NCI-H345 treated with DMSO at 0.1 percent for 48 hours (cell line): ENCODE results near the gene SLC38A5.
A peak's percentile ranks its signal among the peaks of the same experiment; 100 is the strongest.
"Not testable (repeated sequence)": the region's sequence is repeated elsewhere in the genome, so short reads cannot be mapped to it uniquely, and the experiment has no call there.

ENCODE experiments used
- DNase-seq: peaks from one replicate; lab custom pipeline; 2025; ENCODE audit not compliant: unreplicated experiment; lab: John Stamatoyannopoulos, UW

SLC38A5 gene

DNA sequence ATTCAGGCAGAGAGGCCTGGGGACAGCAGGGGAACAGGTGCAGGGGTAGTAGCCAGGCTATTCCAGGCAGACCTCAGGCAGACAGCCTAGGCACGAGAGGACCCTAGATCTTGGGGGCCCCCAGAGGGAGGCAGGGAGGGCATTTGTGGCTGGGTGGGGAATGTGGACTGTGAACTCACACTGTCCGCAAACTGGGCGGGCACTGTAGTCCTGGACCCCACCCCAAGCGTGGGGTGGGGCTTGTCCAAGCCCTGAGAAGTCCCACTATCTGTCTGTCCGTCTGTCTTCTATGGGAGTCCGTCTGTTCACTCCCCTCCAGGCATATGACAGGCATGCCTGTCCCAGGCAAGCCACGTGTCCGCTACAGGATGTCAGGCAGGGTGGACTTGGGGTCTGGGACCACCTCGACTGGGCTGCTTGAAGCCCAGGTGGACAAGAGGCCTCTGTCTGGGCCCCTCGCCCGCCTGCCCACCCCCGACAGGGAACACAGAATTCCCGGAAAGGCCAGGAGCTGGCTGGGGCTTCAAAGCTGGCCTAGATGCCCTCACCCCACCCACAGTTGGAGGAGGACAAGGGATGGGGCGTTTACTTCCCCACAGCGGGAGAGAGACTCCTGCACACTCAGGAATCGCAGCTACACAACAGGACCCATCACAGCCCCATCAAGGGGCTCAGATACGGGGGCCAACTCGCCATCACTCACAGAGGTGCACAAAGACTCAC lies at the start of gene SLC38A5:
TSS of gene SLC38A5 (minus strand) at position 151 of the 723 bp plus-strand sequence. CDS start 2,336 bp downstream, outside the sequence.
- DNase-seq: no peak

DNA sequence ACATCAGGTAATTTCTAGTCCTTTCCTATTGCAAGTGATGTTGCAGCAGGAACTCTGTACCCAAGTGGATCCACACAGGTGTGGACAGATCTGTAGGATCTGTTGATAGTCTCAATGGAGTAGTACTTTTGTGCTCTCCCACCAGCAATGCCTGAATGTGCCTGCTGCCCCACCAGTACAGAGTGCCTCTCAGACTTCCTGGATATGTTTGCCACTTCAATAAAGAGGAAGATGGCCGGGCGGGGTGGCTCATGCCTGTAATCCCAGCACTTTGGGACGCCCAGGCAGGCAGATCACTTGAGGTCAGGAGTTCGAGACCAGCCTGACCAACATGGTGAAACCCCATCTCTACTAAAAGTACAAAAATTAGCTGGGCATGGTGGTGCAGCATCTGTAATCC lies 49.4 kb upstream of the SLC38A5 start:
- DNase-seq: not testable (repeated sequence)

GRCh38 chrX:48516987-48517386 lies 46.9 kb upstream of the SLC38A5 start:
- no peak for DNase-seq

- DNase-seq: no peak
Observed at GRCh38 chrX:48516285-48516684, 46.2 kb upstream of the SLC38A5 start.

- DNase-seq: no peak
Observed at GRCh38 chrX:48515842-48516241, 45.8 kb upstream of the SLC38A5 start.

GRCh38 chrX:48514868-48515460 lies 44.9 kb upstream of the SLC38A5 start:
- no peak for DNase-seq

GRCh38 chrX:48514126-48514806 lies 44.2 kb upstream of the SLC38A5 start:
- DNase-seq: no peak

DNA sequence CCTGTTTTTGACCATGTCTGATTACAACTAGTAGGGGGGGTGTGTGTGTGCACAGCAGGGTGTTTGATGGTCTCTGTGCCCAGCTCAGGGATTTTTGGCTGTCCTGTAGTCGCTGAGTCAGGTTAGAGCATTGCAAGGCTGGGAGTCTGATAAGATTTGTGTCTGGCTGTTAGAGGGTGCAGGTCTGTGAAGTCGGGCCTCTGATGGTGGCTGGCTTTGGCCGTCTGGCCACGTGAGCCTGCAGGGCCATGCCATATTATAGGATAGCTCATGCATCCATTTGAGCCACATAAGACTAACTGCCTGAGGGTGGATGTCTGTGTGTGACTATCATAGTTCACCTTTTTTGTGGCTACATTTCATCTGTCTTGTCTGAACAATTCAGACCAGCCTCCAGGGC lies 43.6 kb upstream of the SLC38A5 start:
- DNase-seq: no peak

DNA sequence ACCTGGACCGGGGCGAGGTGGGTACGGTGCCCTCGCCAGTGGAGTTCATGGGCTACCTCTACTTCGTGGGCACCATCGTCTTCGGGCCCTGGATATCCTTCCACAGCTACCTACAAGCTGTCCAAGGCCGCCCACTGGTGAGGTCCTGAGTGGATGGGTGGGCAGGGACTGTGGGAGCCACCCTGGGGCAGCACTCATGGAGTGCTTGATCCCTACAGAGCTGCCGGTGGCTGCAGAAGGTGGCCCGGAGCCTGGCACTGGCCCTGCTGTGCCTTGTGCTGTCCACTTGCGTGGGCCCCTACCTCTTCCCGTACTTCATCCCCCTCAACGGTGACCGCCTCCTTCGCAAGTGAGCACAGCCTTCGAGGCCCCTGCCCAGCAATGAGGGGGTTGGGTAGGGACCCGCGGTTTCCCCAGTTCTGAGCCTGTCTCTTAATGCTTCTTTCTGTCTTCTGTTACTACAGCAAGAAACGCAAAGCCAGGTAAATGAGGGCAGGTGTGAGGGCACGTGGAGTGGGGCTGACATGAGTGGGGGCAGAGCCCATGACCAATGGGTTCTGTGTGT lies 42.4 kb upstream of the SLC38A5 start:
- no peak for DNase-seq

DNA sequence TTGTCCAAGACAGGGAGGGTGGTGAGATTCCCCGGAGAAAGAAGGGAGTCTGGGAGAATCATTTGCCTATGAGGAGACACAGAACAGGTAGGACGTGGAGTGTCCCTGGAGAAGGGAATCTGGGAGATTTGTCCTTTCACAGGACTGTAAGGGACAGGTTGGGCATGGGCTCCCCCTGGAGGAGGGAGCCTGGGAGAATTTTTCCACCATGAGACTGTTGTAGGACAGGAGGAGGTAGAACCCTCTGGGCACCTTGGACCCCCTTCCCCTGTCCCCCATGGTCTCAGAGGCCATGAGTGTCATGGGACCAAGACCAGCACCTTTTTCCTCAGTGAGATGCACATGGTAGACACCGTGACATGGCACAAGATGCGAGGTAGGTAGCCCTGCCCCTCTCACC lies 41.5 kb upstream of the SLC38A5 start:
- no peak for DNase-seq

DNA sequence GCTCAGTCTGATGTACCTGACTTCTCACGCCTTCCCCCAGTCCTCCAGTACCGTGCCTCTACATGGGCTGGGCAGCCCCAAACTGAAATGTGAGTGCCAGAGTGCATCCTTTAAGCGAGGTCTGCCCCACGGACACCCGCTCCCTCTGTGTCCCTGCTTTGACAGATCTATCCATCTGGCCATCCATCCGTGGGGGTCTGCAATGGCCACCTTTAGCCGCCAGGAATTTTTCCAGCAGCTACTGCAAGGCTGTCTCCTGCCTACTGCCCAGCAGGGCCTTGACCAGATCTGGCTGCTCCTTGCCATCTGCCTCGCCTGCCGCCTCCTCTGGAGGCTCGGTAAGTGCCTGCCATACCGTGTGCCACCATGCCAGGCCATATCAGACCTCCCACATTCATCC lies 39.6 kb upstream of the SLC38A5 start:
- DNase-seq: no peak

DNA sequence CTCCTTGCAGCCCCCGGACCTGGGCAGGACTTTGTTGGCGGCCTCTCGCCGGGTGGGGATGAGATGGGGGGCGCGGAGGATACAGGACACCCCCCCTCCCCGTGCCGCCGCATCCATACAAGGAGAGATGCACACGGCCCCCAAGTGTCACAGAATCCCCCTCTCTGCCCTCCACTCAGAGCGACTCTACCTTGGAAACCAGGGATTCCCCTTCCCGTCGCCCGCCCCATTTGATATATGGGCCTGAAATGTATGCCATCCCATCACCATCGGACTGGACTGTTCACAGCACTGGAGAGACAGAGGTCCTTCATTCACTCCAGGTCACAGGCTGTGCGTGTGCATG lies 39.2 kb upstream of the SLC38A5 start:
- DNase-seq: no peak

DNA sequence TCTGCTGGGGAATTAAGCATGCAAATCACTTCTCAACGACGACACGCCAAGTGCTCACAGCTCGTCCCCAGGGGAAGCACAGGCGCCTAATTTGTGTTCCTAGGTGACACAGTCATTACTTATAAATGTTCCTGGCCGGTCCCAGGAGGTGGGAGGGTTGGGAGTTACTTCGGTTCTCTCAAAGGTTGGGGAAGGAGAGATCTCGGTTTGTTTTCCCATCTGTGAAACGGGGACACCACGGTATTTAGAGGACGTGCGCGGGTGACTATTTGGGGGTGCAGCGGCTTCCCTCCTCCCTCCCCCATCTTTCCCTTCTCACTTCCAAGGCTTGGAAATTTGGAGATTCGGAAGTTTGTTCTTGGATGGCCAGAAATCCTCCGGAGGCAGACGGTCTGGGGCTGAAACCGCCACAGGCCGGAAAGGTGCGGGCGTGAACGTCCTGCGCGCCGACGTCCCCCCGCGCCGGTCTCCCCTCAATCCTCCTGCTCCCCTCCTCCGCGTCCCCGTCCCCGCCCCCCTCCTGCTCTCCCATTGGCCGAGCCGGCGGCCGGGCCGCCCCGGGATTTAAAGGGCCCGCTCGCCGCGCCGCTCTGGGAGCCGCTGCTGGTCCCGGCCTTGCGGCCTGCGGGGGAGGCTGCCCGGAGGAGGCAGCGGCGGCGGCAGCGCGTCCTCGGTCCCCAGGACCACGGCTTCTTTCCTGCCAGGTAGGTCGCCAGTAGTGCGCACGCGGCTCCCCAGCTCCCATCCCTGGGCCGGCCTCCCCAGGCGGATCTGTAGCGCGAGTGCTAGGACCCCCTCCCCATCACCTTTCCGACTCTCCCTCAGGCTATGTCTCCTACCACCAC lies 38.6 kb upstream of the SLC38A5 start, which contains the start of gene PORCN:
TSS of gene PORCN (plus strand) at position 593 of the 845 bp plus-strand sequence. CDS start 829 bp downstream, outside the sequence.
- peak; percentile 21 for DNase-seq

- no peak for DNase-seq
Observed at GRCh38 chrX:48507246-48507645, 37.2 kb upstream of the SLC38A5 start.

- DNase-seq: no peak
Observed at GRCh38 chrX:48505481-48505880, 35.4 kb upstream of the SLC38A5 start.

DNA sequence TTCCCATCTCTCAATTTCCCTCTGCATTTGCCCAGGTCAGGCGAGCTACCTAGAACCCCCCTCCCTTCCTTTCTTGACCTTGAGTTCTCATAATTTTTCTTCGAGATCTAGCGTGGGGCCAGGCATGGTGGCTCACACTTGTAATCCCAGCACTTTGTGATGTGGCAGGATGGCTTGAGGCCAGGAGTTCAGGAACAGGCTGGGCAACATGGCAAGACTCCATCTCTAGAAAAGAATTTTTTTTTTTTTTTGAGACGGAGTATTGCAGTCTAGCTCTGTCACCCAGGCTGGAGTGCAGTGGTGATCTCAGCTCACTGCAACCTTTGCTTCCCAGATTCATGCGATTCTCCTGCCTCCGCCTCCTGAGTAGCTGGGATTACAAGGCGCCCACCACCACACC lies 34.2 kb upstream of the SLC38A5 start:
- no peak for DNase-seq

DNA sequence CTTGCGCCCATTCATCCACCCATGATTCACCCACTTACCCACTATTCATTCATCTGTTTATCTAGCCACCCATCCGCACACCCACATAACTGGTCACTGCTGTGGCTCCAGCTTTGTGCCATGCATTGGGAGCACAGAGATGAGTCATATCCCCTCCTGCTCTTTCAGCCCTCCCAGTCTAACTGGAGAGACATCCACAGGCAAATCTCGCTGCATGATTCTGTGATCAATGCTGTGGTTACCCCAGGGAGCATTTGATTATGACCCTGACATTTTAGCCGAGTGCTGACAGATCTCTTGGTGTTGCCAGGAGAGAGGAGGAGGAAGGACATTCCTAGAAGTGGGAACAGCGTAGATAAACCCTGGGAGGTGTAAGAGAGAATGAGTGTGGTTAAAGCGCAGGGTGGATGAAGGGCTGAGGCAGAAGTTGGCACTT lies 28.3 kb upstream of the SLC38A5 start:
- no peak for DNase-seq

DNA sequence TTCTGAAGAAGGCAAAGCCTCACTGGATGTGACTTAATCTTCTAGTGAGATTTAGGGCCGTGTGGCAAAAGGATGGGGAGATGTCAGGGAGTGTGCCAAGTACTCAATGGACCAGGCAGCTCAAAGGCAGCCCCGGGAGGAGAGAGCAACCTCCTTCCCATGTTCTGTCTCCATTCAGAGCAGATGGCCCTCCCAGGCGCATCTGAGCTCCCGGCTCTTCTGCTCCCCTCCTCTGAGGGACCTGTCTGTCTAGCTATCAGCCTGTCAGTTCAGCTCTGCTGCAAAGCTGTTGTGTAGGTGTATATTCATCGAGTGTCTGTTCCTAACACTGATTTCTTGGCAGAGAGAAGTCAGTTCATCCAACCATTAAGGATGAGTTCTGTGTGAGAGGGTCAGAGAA lies 27.8 kb upstream of the SLC38A5 start:
- DNase-seq: no peak

GRCh38 chrX:48496660-48497059 lies 26.6 kb upstream of the SLC38A5 start:
- DNase-seq: no peak

DNA sequence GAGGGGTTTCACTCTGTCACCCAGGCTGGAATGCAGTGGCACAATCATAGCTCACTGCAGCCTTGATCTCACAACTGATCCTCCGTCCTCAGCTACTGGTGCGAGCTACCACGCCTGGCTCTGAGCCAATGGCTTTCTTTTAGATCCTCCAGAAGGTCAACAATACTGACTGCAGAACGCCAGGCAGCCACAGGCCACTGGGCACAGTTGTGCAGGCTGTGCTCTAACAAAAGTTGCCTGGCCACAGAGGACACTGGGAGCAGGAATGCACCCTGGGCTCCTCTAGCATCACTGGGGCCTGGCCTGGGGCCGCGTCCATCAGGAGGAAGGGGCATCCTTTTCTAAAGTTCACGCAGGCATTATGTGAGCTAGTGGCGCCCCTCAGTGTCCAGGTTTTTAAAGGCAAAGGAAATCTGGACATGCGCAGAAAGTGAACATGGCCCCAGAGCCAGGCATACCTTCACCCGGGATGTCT lies 23.9 kb upstream of the SLC38A5 start:
- no peak for DNase-seq
